HG03064 (cell line): ENCODE data around the gene CCDC27.

ENCODE experiments used
- ATAC-seq: cut with Tn5 transposase; IDR thresholded peaks from one replicate; pipeline ENCODE4 v1.9.1; 2021; ENCODE audit warnings: low read depth; ENCODE audit not compliant: unreplicated experiment

CCDC27 gene

DNA sequence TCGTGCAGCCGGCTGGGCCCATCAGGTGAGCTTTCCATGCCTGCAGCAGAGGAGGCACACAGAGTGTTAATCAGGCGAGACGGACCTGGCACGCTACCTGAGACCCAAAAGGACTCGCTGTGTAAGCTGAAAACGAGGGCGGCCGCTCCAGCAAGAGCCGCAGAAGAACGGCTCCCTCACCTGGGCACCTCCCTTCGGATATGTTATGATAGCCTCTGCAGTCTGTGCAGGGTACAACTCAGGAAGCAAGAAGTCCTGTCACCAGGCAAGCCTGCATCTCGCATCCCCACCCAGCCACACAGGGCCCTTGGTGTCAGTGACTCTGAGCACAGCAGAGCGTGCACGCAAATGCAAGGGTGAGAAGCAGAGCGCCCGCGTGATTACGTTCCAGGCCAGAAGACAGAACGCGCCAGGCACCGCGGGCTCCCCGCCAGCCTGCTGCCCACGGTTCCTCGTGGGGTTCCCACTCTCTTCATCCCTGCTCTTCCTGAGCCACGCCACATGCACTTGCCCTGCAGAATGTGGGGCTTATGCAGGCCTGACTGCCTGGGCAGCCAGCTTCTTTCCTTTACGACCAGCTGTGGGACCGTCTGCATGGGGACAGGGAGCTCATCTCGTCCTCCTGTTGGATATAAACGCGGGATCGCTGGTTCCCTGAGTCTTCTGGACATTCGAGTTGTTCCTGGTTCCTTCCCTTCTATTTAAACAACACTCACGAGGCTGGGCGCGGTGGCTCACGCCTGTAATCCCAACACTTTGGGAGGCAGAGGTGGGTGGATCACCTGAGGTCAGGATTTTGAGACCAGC, 64.3 kb downstream of the CCDC27 start:
- ATAC-seq, result no peak

DNA sequence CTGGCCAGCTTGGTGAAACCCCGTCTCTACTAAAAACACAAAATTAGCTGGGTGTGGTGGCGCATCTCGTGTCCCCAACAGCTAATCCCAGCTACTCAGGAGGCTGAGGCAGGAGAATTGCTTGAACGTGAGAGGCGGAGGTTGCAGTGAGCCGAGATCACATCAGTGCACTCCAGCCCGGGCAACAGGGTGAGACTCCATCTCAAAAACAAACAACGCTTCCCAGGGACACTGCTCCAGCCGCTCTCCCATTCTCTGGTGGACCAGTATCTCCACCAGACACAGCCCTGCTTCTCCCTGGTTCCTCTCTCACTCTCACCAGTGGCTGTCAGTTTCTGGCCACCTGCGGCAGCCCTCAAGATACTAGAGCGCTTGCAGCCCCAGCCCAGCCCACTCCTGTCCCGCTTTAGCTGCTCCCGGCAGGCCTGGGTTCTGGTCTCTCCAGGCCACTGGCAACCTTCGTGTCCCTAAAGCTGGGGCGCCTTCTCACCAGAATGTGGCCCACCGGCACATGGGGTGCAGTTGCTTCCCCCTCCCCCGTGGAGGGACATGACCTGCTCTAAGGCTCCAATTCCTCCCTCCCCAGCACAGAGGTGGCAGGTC, 65.0 kb downstream of the CCDC27 start:
- no peak for ATAC-seq

DNA sequence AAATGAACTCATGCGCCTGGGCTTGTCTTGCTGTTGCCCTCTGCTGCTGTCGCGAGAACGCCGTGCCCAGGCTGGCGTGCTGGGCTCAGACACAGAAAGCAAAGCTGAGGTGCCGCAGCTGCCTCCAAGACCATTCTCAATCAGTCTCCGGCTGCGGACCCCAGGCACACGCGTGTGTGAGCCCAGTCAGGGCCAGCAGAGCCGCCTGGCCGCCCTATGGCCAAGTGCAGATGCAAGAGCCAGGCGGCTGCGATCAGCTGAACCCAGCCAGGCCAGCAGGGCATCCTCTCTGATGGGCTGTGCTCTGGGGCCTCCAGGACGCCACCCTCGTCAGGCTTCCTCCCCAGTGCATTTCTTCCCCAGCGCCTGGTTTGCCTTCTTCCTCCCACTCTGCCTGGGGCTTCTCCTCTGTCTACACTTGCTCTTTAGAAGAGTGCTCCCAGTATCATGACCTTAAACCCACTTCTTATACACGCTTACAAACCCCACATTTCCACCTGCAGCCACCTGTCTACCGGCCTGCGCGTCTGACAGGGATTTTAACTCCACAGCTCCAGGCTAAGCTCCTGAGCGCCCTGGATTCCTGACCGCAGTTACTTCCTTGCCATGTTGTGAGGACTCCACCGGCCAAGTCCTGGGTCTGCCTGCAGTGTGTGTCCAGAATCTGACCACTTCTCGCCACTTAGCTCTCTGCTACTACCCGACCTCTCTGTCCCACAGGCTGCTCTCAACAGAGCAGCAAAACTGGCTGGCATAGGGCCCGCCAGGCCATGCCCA, 65.8 kb downstream of the CCDC27 start:
- no peak for ATAC-seq

DNA sequence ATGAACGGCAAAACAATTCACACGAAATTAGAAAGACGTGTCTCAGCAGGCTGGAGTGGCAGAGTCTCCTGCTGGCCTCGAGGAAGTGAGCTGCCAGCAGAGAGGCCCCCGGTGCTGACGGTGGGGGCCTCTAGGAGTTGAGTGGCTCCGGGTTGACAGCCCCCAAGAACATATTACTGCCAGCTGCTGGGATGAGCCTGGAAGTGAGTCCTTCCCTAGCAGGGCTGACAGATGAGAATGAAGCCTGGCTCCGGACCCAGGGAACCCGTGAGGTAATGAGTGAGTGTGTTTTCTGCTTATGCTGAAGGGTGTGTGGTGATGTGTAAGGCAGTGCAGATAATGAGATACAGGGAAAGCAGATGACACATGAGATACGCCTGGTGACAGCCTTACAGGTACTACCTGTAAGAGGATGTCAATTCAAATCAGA, 67.5 kb downstream of the CCDC27 start:
- no peak for ATAC-seq

DNA sequence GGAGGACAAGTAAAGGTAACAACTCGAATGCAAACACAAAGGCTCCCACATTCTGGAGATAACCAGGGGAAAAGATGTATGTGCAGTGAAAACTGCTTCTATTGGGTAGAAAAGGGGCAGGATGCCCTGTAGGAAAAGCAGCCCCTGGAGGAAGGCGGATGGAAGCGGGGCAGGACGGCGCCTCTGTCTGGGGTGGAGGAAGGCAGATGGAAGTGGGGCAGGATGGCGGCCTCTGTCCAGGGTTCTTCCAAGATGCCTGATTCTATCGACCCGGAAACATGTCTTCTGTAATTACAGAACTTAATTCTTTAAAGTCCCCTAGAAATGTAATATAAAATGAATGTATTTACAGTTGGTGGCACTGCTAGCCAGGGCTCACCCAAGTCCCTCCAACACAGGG, 68.1 kb downstream of the CCDC27 start:
- no peak for ATAC-seq

DNA sequence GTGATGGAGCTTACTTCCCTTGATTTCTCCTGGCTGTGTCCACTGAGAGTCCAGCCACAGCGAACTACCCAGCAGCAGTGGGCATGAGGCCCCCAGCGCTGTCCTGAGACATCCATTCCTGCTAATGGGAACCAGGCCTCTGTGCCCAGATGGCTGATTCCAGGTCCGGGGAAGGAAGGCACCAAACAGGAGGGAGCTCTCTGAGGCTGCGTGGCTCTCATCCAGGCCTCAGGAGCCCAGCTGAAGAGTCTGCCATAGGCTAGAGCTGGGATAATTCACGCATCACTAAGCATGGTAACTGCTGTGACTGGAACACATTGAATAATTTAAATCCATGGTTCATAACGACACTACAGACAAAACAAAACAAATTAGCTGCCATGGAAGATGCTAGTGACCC, 68.8 kb downstream of the CCDC27 start:
- ATAC-seq, result no peak
